ENCODE results near the gene MPST.

GRCh38 chr22:37070744-37071143, 51.2 kb downstream of the MPST start:
- TF ChIP-seq TCF7L2 (IDR thresholded peaks at IDR 0.05; ENCODE audit: borderline replicate concordance, low read depth, low read length) = no peak
- no peak for TF ChIP-seq ZNF585B (tag by site-specific recombination; IDR thresholded peaks at IDR 0.05)
- no peak for TF ChIP-seq REPIN1 (tag by site-specific recombination; IDR thresholded peaks at IDR 0.05; ENCODE audit: low read depth)
- no peak for TF ChIP-seq CTCF (tag by site-specific recombination; IDR thresholded peaks at IDR 0.05)
- TF ChIP-seq ZNF302 (tag by site-specific recombination; IDR thresholded peaks at IDR 0.05; ENCODE audit: low read depth) = no peak
- no peak for TF ChIP-seq YY1 (tag by site-specific recombination; IDR thresholded peaks at IDR 0.05)
- no peak for TF ChIP-seq ZNF2 (tag by site-specific recombination; IDR thresholded peaks at IDR 0.05)
- TF ChIP-seq, protein P1, sequence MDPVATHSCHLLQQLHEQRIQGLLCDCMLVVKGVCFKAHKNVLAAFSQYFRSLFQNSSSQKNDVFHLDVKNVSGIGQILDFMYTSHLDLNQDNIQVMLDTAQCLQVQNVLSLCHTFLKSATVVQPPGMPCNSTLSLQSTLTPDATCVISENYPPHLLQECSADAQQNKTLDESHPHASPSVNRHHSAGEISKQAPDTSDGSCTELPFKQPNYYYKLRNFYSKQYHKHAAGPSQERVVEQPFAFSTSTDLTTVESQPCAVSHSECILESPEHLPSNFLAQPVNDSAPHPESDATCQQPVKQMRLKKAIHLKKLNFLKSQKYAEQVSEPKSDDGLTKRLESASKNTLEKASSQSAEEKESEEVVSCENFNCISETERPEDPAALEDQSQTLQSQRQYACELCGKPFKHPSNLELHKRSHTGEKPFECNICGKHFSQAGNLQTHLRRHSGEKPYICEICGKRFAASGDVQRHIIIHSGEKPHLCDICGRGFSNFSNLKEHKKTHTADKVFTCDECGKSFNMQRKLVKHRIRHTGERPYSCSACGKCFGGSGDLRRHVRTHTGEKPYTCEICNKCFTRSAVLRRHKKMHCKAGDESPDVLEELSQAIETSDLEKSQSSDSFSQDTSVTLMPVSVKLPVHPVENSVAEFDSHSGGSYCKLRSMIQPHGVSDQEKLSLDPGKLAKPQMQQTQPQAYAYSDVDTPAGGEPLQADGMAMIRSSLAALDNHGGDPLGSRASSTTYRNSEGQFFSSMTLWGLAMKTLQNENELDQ (tag by site-specific recombination; IDR thresholded peaks at IDR 0.05; ENCODE audit: low read depth) = no peak
- TF ChIP-seq ZNF292 (tag by site-specific recombination; IDR thresholded peaks at IDR 0.05; ENCODE audit: borderline replicate concordance, low read depth) = no peak
- TF ChIP-seq, protein P2, sequence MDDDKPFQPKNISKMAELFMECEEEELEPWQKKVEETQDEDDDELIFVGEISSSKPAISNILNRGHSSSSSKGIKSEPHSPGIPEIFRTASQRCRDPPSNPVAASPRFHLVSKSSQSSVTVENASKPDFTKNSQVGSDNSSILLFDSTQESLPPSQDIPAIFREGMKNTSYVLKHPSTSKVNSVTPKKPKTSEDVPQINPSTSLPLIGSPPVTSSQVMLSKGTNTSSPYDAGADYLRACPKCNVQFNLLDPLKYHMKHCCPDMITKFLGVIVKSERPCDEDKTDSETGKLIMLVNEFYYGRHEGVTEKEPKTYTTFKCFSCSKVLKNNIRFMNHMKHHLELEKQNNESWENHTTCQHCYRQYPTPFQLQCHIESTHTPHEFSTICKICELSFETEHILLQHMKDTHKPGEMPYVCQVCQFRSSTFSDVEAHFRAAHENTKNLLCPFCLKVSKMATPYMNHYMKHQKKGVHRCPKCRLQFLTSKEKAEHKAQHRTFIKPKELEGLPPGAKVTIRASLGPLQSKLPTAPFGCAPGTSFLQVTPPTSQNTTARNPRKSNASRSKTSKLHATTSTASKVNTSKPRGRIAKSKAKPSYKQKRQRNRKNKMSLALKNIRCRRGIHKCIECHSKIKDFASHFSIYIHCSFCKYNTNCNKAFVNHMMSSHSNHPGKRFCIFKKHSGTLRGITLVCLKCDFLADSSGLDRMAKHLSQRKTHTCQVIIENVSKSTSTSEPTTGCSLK (tag by site-specific recombination; IDR thresholded peaks at IDR 0.05) = no peak
- TF ChIP-seq ZNF24 (tag by site-specific recombination; IDR thresholded peaks at IDR 0.05) = no peak
- no peak for TF ChIP-seq ZNF335 (tag by site-specific recombination; conservative IDR thresholded peaks at IDR 0.05)
- no peak for TF ChIP-seq HOXA7 (CRISPR knock-in tag; IDR thresholded peaks at IDR 0.05; ENCODE audit: borderline replicate concordance)
